ENCODE results near the gene RGS7BP. TPM values are rescaled to one million over a fixed set of nuclear protein-coding genes. Genes with fewer than 3 reads are reported as not detected.

The RGS7BP gene
- total and polyA plus RNA-seq, 10 of the 15 experiments (the other 5 are each of a cell fraction or from before 2014, with no cell fraction given), result not detected

- no TSS peak for BruUV-seq (replicated peaks)
- in situ Hi-C loops (cut with MboI), result no loop called here
Measured at GRCh38 chr5:64594025-64594424, 88.2 kb downstream of the RGS7BP start.

More at GRCh38 chr5:64594025-64594424, 88.2 kb downstream of the RGS7BP start:
- SMC1A ChIA-PET (ENCODE audit: uncharacterized antibody, unreplicated experiment), result interaction anchor here (1.0 kb wide), 1 partner anchor 446 kb away, joined by 3 read pairs; no protein-coding TSS in a partner anchor
- no peaks in the 10 kb centered on the region for H3K9me3 ChIP-seq (replicated peaks; ENCODE audit: control insufficient read depth, insufficient read depth, low read length)
- H3K4me3 ChIP-seq, result no peak overlapping the region
- intact Hi-C loops (cut with micrococcal nuclease; ENCODE audit: unreplicated experiment), result no loop called here
- no peak overlapping the region for H3K9ac ChIP-seq (ENCODE audit: control insufficient read depth, insufficient read depth, low read length)
- no peaks in the 10 kb centered on the region for H3K79me2 ChIP-seq (ENCODE audit: control insufficient read depth, insufficient read depth, low read length)
- no peak overlapping the region for H3K4me2 ChIP-seq (ENCODE audit: control insufficient read depth, insufficient read depth)
- CTCF ChIA-PET, result interaction anchor here (1.0 to 7.0 kb wide), 3 partner anchors 17 to 446 kb away, joined by 3 to 61 read pairs (median 4); no protein-coding TSS in a partner anchor
- ATAC-seq (no peak), FAIRE-seq (no peak), DNase-seq (ENCODE audit: low read depth, low spot score) (no peak)
- WGBS (ENCODE audit: insufficient coverage, insufficient replicate concordance, low lambda C conversion rate, missing lambda C conversion rate), result 56% methylated on average over 3 of the region's 3 CpGs
- no peak overlapping the region for H2AFZ ChIP-seq (ENCODE audit: control insufficient read depth, low read depth, low read length)
- H3K27ac ChIP-seq (ENCODE audit: control insufficient read depth, insufficient read depth), result no peak overlapping the region
- TF ChIP-seq MLLT1 (IDR thresholded peaks at IDR 0.05), result no peak
- TF ChIP-seq ZNF592 (IDR thresholded peaks at IDR 0.05), result no peak
- TF ChIP-seq ETV6 (conservative IDR thresholded peaks at IDR 0.05 in 1 of 2, IDR thresholded peaks at IDR 0.05 in 1 of 2; ENCODE audit: borderline replicate concordance in 1 of 2, low read depth in 1 of 2), result no peak
- TF ChIP-seq POLR2AphosphoS2 (IDR thresholded peaks at IDR 0.05; ENCODE audit: low read depth, low read length), result no peak
- no peak for TF ChIP-seq STAT1 (conservative IDR thresholded peaks at IDR 0.05)
- TF ChIP-seq FOXM1 (IDR thresholded peaks at IDR 0.05; ENCODE audit: low read depth, low read length), result no peak
- TF ChIP-seq TARDBP (IDR thresholded peaks at IDR 0.05; ENCODE audit: borderline replicate concordance), result no peak
- TF ChIP-seq ZNF24 (IDR thresholded peaks at IDR 0.05), result no peak
- no peaks in the 10 kb centered on the region for H3K4me1 ChIP-seq (ENCODE audit: control insufficient read depth, insufficient read depth, low read length)
- no peaks in the 10 kb centered on the region for H3K36me3 ChIP-seq (ENCODE audit: control insufficient read depth in 2 of 2, insufficient read depth in 2 of 2, low read length in 1 of 2)
- H4K20me1 ChIP-seq (ENCODE audit: control insufficient read depth, insufficient read depth), result no peaks in the 10 kb centered on the region; the same call in 1 of the 2 replicates
- RAD21 ChIA-PET (ENCODE audit: unreplicated experiment), result interaction anchor here (1.3 kb wide), 1 partner anchor 11 kb away, joined by 3 read pairs; no protein-coding TSS in a partner anchor
- H3K27me3 ChIP-seq (replicated peaks in 1 of 2; ENCODE audit: control insufficient read depth in 2 of 2, insufficient read depth in 2 of 2, low read length in 1 of 2), result no peaks in the 10 kb centered on the region
- POLR2A ChIA-PET, result no interaction called here
